ENCODE measurements around the gene CST3.

Gene CST3

DNA sequence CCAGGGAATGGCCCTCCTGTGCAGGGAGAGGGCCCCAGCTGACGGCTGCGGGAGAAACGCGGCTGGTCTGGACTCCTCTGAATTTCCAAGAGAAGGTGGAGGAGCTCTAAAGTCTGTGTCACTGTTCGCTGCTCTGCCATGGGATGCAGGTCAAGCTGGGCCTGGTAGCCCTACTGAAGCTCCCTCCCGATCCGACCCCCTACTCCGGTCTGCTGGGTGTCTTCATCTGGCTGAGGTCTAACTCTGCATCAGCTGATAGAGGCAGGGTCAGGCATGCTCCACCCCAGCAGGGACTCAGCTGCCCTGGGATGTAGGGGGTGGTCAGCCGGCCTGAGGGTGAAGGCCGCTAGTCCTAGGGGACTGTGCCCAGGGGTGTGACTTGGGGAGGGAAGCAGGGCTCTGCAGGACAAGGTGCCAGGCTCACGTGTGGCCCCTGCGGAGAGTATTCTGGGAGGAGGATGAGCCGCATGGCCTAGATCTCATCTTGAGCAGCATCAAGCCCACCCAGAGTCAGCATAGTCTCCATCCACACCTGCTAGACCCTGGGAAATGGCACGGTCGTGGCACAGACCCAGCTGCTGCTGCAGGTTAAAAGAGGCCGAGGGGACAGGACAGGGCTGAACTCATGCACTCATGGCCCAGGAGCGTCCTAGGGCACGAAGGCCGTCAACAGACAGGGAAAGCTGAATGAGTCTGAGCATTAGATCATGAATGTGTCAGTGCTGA, 1.4 kb downstream of the CST3 start:
- TF ChIP-seq FOXM1 (IDR thresholded peaks at IDR 0.05; ENCODE audit: borderline replicate concordance, low read depth): no peak
- TF ChIP-seq CEBPB (IDR thresholded peaks at IDR 0.05): no peak
- TF ChIP-seq RAD21 (IDR thresholded peaks at IDR 0.05; ENCODE audit: low read depth): no peak
- no peak for TF ChIP-seq CREB1 (IDR thresholded peaks at IDR 0.05; ENCODE audit: low read depth)
- no peak for TF ChIP-seq YY1 (IDR thresholded peaks at IDR 0.05; ENCODE audit: low read depth)
- TF ChIP-seq, protein P1, sequence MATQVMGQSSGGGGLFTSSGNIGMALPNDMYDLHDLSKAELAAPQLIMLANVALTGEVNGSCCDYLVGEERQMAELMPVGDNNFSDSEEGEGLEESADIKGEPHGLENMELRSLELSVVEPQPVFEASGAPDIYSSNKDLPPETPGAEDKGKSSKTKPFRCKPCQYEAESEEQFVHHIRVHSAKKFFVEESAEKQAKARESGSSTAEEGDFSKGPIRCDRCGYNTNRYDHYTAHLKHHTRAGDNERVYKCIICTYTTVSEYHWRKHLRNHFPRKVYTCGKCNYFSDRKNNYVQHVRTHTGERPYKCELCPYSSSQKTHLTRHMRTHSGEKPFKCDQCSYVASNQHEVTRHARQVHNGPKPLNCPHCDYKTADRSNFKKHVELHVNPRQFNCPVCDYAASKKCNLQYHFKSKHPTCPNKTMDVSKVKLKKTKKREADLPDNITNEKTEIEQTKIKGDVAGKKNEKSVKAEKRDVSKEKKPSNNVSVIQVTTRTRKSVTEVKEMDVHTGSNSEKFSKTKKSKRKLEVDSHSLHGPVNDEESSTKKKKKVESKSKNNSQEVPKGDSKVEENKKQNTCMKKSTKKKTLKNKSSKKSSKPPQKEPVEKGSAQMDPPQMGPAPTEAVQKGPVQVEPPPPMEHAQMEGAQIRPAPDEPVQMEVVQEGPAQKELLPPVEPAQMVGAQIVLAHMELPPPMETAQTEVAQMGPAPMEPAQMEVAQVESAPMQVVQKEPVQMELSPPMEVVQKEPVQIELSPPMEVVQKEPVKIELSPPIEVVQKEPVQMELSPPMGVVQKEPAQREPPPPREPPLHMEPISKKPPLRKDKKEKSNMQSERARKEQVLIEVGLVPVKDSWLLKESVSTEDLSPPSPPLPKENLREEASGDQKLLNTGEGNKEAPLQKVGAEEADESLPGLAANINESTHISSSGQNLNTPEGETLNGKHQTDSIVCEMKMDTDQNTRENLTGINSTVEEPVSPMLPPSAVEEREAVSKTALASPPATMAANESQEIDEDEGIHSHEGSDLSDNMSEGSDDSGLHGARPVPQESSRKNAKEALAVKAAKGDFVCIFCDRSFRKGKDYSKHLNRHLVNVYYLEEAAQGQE (IDR thresholded peaks at IDR 0.05; ENCODE audit: low read depth): no peak
- no peak for TF ChIP-seq ZBTB7A (IDR thresholded peaks at IDR 0.05; ENCODE audit: low read depth)
- TF ChIP-seq, protein P2, sequence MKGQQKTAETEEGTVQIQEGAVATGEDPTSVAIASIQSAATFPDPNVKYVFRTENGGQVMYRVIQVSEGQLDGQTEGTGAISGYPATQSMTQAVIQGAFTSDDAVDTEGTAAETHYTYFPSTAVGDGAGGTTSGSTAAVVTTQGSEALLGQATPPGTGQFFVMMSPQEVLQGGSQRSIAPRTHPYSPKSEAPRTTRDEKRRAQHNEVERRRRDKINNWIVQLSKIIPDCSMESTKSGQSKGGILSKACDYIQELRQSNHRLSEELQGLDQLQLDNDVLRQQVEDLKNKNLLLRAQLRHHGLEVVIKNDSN (IDR thresholded peaks at IDR 0.05): no peak
- TF ChIP-seq, protein P3, sequence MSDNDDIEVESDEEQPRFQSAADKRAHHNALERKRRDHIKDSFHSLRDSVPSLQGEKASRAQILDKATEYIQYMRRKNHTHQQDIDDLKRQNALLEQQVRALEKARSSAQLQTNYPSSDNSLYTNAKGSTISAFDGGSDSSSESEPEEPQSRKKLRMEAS (IDR thresholded peaks at IDR 0.05): no peak
- no peak for TF ChIP-seq NFIC (IDR thresholded peaks at IDR 0.05)
- no peak for TF ChIP-seq TCF12 (IDR thresholded peaks at IDR 0.05; ENCODE audit: low read depth)
- TF ChIP-seq EGR1 (IDR thresholded peaks at IDR 0.05): no peak
- no peak for TF ChIP-seq TEAD4 (IDR thresholded peaks at IDR 0.05)
- TF ChIP-seq TAF1 (IDR thresholded peaks at IDR 0.05; ENCODE audit: low read depth): no peak
- no peak for TF ChIP-seq EP300 (IDR thresholded peaks at IDR 0.05; ENCODE audit: borderline replicate concordance)

DNA sequence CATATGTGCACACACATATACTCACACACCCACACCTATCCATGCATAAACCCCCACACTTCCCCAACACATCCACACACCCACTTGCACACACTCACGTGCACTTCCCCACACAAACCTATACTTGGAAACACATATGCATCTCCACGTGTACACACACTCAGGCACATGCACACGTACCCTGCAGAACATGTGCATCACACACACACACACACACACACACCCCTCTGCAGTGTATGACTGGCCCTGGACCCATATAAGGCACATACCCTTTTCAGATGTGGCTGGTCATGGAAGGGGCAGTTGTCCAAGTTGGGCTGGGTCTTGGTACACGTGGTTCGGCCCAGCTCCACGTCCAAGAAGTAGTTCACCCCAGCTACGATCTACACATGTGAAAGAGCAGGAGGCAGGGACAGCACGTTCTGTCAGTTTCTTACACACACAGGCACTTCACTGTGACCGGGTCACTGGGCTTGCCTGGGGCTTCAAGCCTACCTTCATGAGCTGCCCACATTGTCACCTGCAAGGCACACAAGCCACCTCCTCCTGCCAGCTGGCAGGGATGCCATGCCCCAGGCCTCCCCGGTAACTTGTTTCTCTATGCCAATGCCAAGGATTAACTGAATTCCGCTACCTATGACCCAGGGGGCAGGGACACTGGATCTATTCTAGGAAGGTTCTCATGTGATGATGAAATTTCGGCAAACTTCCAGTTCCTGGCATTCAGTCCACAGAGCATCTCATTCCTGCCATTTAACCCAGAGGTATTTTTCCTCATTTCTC, 2.6 kb downstream of the CST3 start:
- TF ChIP-seq YY1 (IDR thresholded peaks at IDR 0.05; ENCODE audit: low read depth): no peak
- TF ChIP-seq NFIC (IDR thresholded peaks at IDR 0.05): no peak
- no peak for TF ChIP-seq TCF12 (IDR thresholded peaks at IDR 0.05; ENCODE audit: low read depth)
- TF ChIP-seq, protein P1 (IDR thresholded peaks at IDR 0.05; ENCODE audit: low read depth): no peak
- no peak for TF ChIP-seq ZBTB7A (IDR thresholded peaks at IDR 0.05; ENCODE audit: low read depth)
- TF ChIP-seq TEAD4 (IDR thresholded peaks at IDR 0.05): no peak
- no peak for TF ChIP-seq EGR1 (IDR thresholded peaks at IDR 0.05)

DNA sequence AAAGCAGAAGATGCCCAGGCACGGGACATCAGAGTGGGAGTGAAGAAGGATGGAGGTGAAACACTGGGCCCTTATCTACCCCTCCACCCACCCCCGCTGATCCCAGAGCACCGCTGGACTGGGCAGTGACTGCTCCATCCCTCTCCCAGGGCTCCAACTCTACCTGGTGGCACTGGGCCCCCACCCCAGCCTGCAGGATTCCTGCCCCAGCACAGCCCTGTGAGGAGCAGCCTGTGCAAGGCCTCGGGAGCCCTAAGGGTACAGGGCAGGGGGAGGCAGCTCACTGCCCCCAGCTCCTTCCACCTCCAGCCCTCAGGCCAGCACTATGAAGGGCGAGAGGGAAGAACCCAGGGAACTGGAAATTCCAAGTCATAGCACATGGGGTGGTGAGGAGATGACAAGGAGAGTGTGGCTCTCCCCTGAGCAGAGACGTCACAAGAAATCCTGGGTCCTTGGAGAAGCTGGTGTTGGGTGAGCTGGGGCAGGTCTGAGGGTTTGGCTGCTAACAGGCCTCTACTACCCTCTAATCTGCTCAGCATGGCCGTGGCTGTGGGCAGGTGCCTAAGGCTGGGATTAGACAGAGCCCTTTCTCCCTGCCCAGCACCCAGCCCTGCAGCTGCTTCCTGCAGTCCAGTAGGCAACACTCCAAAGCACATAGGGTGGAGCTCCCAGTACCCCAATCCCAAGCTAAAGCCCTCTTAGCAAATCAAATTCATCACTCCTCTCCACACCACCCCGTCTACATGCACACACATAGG, 3.5 kb downstream of the CST3 start:
- TF ChIP-seq FOXM1 (IDR thresholded peaks at IDR 0.05; ENCODE audit: borderline replicate concordance, low read depth): no peak
- TF ChIP-seq CEBPB (IDR thresholded peaks at IDR 0.05): no peak
- TF ChIP-seq, protein P3 (IDR thresholded peaks at IDR 0.05): no peak
- TF ChIP-seq EGR1 (IDR thresholded peaks at IDR 0.05): no peak
- no peak for TF ChIP-seq YY1 (IDR thresholded peaks at IDR 0.05; ENCODE audit: low read depth)
- TF ChIP-seq TEAD4 (IDR thresholded peaks at IDR 0.05): no peak
- TF ChIP-seq NFIC (IDR thresholded peaks at IDR 0.05): no peak
- no peak for TF ChIP-seq ZBTB7A (IDR thresholded peaks at IDR 0.05; ENCODE audit: low read depth)
- no peak for TF ChIP-seq TAF1 (IDR thresholded peaks at IDR 0.05; ENCODE audit: low read depth)
- no peak for TF ChIP-seq CREB1 (IDR thresholded peaks at IDR 0.05; ENCODE audit: low read depth)
- TF ChIP-seq, protein P1 (IDR thresholded peaks at IDR 0.05; ENCODE audit: low read depth): no peak
- TF ChIP-seq TCF12 (IDR thresholded peaks at IDR 0.05; ENCODE audit: low read depth): no peak
- TF ChIP-seq RAD21 (IDR thresholded peaks at IDR 0.05; ENCODE audit: low read depth): no peak

Measured in Ishikawa (cell line).